Measurements from ENCODE around the gene PTPRN2.

DNA sequence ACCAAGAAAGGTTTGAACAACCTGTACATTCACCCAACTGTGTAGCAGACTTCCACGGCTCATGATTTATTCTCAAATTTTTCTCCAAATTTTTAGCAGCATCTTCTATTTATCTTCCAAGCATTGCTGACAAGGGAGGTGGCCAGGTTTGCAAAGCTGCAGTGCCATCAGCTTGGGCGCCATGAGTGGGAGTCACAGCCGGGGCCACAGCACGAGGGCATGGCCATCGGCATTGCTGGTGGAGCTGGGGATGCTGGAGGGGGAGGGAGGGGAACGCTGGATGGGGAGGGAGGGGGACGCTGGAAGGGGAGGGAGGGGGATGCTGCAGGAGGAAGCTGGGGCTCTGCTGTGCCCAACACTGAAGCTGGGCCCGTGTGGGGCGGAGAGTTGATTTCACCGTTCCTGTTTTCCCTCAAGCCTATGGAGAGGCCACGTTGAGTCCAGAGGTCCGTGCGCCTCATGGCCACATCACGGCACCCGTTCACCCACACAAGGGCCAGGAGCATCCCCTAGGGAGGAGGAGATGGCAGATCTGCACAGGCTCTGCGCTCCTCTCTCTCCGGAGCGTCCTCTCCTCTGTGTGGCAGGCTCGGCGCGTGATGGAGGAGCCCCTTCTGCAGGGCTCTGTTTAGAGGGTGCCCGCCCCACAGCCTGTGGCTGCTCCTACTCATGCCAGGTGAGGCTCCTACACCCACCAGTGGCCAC, 730.6 kb downstream of the PTPRN2 start:
- TF ChIP-seq, protein P1, sequence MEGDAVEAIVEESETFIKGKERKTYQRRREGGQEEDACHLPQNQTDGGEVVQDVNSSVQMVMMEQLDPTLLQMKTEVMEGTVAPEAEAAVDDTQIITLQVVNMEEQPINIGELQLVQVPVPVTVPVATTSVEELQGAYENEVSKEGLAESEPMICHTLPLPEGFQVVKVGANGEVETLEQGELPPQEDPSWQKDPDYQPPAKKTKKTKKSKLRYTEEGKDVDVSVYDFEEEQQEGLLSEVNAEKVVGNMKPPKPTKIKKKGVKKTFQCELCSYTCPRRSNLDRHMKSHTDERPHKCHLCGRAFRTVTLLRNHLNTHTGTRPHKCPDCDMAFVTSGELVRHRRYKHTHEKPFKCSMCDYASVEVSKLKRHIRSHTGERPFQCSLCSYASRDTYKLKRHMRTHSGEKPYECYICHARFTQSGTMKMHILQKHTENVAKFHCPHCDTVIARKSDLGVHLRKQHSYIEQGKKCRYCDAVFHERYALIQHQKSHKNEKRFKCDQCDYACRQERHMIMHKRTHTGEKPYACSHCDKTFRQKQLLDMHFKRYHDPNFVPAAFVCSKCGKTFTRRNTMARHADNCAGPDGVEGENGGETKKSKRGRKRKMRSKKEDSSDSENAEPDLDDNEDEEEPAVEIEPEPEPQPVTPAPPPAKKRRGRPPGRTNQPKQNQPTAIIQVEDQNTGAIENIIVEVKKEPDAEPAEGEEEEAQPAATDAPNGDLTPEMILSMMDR (conservative IDR thresholded peaks at IDR 0.05 in 1 of 2, IDR thresholded peaks at IDR 0.05 in 1 of 2; ENCODE audit: extremely low read depth in 1 of 2, insufficient read depth in 1 of 2, low read depth in 1 of 2, low read length in 2 of 2) = no peak
- TF ChIP-seq EZH2 (IDR thresholded peaks at IDR 0.05; ENCODE audit: borderline replicate concordance, low read length) = no peak

Measured in mammary epithelial cell (primary cell).